ENCODE results near the gene CHD9NB. TPM values are rescaled to one million over a fixed set of nuclear protein-coding genes. Genes with fewer than 3 reads are reported as not detected.
A peak's percentile ranks its signal among the peaks of the same experiment; 100 is the strongest.

Gene CHD9NB
- polyA plus RNA-seq, 3 donors, result not detected

GRCh38 chr16:53084746-53085334 lies 32.1 kb upstream of the CHD9NB start:
- no peak overlapping the region for H3K9ac ChIP-seq (ENCODE audit: insufficient read depth, low read length, poor library complexity, severe bottlenecking)
- peaks cover 13% of the 10 kb centered on the region for H3K4me1 Mint-ChIP-seq

GRCh38 chr16:53084141-53084541 lies 31.4 kb upstream of the CHD9NB start:
- TF ChIP-seq CTCF (IDR thresholded peaks at IDR 0.05), result no peak
- H3K4me1 ChIP-seq (ENCODE audit: control insufficient read depth in 1 of 2, insufficient read depth in 2 of 2, low read length in 2 of 2), result peaks cover 8 to 10% of the 10 kb centered on the region in 2 donors
- Mint-ChIP-seq H3K4me3 (no peak overlapping the region), H3K27me3 (ENCODE audit: low read depth in 3 of 3) (peaks cover 0 to 1% (median 0%) of the 10 kb centered on the region in 3 donors), H3K9me3 (no peaks in the 10 kb centered on the region), H3K4me1 (peaks cover 7% of the 10 kb centered on the region), H3K36me3 (peaks cover 5 to 16% of the 10 kb centered on the region in 2 donors), H3K27ac (peak overlapping the region in 1 of 7 donors; percentile 35)
- no peaks in the 10 kb centered on the region for H3K36me3 ChIP-seq (replicated peaks in 1 of 2; ENCODE audit: control insufficient read depth in 1 of 2, insufficient read depth in 2 of 2, low read length in 2 of 2)
- no peak overlapping the region for H2AFZ ChIP-seq (ENCODE audit: insufficient read depth, low read depth, low read length, poor library complexity, severe bottlenecking)
- intact Hi-C loops (cut with micrococcal nuclease), result no loop called here
- no peaks in the 10 kb centered on the region for H3K27me3 ChIP-seq (ENCODE audit: control insufficient read depth in 2 of 2, insufficient read depth in 2 of 2, low read length in 2 of 2)
- no peak overlapping the region for H3K27ac ChIP-seq (ENCODE audit: low read depth in 1 of 2, low read length in 2 of 2)
- no peaks in the 10 kb centered on the region for H3K9me3 ChIP-seq (replicated peaks in 1 of 2; ENCODE audit: control insufficient read depth in 1 of 2, insufficient read depth in 1 of 2, low read length in 2 of 2)
- H3K4me2 ChIP-seq (replicated peaks; ENCODE audit: extremely low read depth, low read length, poor library complexity, severe bottlenecking), result no peak overlapping the region
- no peak overlapping the region for H3K9ac ChIP-seq (ENCODE audit: insufficient read depth, low read length, poor library complexity, severe bottlenecking)
- DNase-seq, result no peak
- no peak overlapping the region for H3K4me3 ChIP-seq (replicated peaks in 1 of 3; ENCODE audit: low read depth in 2 of 3, low read length in 3 of 3)
- no peaks in the 10 kb centered on the region for H3K79me2 ChIP-seq (ENCODE audit: insufficient read depth, low read length)
- peaks cover 5% of the 10 kb centered on the region for H4K20me1 ChIP-seq (ENCODE audit: insufficient read depth, low read length)
- WGBS (ENCODE audit: insufficient coverage), result 100% methylated on average over 1 of the region's 4 CpGs

More at GRCh38 chr16:53084746-53085334, 32.1 kb upstream of the CHD9NB start:
- DNase-seq, result no peak
- no peak overlapping the region for H3K4me3 ChIP-seq (replicated peaks in 1 of 3; ENCODE audit: low read depth in 2 of 3, low read length in 3 of 3)
- H3K9me3 ChIP-seq (replicated peaks in 1 of 2; ENCODE audit: control insufficient read depth in 1 of 2, insufficient read depth in 1 of 2, low read length in 2 of 2), result no peaks in the 10 kb centered on the region
- no peaks in the 10 kb centered on the region for H3K27me3 ChIP-seq (ENCODE audit: control insufficient read depth in 2 of 2, insufficient read depth in 2 of 2, low read length in 2 of 2)
- no peak overlapping the region for H3K4me2 ChIP-seq (replicated peaks; ENCODE audit: extremely low read depth, low read length, poor library complexity, severe bottlenecking)
- peaks cover 8 to 16% of the 10 kb centered on the region in 2 donors for H3K36me3 Mint-ChIP-seq
- intact Hi-C loops (cut with micrococcal nuclease), result no loop called here
- no peak overlapping the region for H3K27ac Mint-ChIP-seq
- no peaks in the 10 kb centered on the region for H3K79me2 ChIP-seq (ENCODE audit: insufficient read depth, low read length)
- no peak overlapping the region for H3K27ac ChIP-seq (ENCODE audit: low read depth in 1 of 2, low read length in 2 of 2)
- H2AFZ ChIP-seq (ENCODE audit: insufficient read depth, low read depth, low read length, poor library complexity, severe bottlenecking), result no peak overlapping the region
- peaks cover 0 to 1% (median 0%) of the 10 kb centered on the region in 3 donors for H3K27me3 Mint-ChIP-seq (ENCODE audit: low read depth in 3 of 3)
- WGBS (ENCODE audit: insufficient coverage), result 85% methylated on average over 7 of the region's 8 CpGs
- H3K4me3 Mint-ChIP-seq, result no peak overlapping the region
- peaks cover 5% of the 10 kb centered on the region for H4K20me1 ChIP-seq (ENCODE audit: insufficient read depth, low read length)
- no peaks in the 10 kb centered on the region for H3K36me3 ChIP-seq (replicated peaks in 1 of 2; ENCODE audit: control insufficient read depth in 1 of 2, insufficient read depth in 2 of 2, low read length in 2 of 2)
- TF ChIP-seq CTCF (IDR thresholded peaks at IDR 0.05), result no peak
- H3K9me3 Mint-ChIP-seq, result no peaks in the 10 kb centered on the region
- peaks cover 8 to 15% of the 10 kb centered on the region in 2 donors for H3K4me1 ChIP-seq (ENCODE audit: control insufficient read depth in 1 of 2, insufficient read depth in 2 of 2, low read length in 2 of 2)
